Thyroid gland (tissue), 4 donors: Measurements from ENCODE around the gene SRF.

Experiments
- CTCF ChIP-seq, 6 experiments: fragments of 200-600 bp in 3 of 6; fragments of 450-650 bp in 3 of 6; sonication (generic) in 3 of 6; IDR thresholded peaks; one replicate each; pipeline ENCODE4 v1.5.1; 2016 to 2019; ENCODE audit warnings: antibody characterized with exemption in 6 of 6, mild to moderate bottlenecking in 2 of 6, inconsistent platforms in 1 of 6, moderate library complexity in 1 of 6
- POLR2A ChIP-seq, 2 donors: fragments of 450-650 bp; IDR thresholded peaks; one replicate each; pipeline ENCODE4 v1.6.1; 2017; ENCODE audit warnings: antibody characterized with exemption in 2 of 2, mild to moderate bottlenecking in 2 of 2, moderate library complexity in 1 of 2

GRCh38 chr6:43176423-43176786 is 5.3 kb downstream of the SRF start:
- no peak for TF ChIP-seq CTCF (IDR thresholded peaks at IDR 0.05)
- no peak for TF ChIP-seq POLR2A (IDR thresholded peaks at IDR 0.05)
